ENCODE results near the gene CFAP161. TPM values are rescaled to one million over a fixed set of nuclear protein-coding genes. Genes with fewer than 3 reads are reported as not detected.

CFAP161 gene
- total RNA-seq, 1 experiment from 2014 or later: not detected

DNA sequence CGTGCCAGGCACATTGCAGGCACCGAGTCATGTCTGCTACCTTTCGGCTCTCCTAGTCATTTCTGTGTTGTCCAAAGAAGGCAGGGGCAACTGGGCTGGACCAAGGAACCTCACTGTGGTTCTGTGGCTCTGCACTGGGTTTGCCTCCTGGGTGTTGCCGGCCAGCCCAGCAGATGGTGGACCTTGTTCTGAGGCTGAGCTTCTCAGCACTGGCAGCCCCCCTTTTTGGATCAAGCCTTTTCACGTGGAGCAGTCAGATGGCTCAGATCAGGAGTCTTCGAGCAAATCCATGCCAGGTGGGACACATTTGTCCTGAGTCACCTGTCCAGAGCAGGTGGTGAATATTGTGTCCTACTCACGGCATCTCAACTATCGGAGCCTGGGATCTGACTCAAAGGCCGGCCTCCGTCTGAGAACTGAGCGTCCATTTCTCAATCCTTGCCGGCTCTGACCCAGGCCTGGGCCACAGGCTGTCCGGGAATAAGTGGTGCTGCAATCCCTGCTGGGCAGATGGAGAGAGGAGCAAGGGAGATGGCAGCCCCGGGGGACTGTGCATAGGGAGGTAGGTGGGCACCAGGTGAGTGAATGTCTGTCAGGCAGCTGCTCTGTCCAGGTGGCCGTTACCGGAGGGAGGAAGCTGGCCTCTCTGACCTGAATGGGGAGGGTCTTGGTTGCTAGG lies 62.6 kb downstream of the CFAP161 start, which contains the start of gene IL16:
IL16 (plus strand) TSS at position 304 of the 679 bp plus-strand sequence. CDS start 28,521 bp downstream, outside the sequence.
- DNase-seq: no peak
- no peaks in the 10 kb centered on the region for H3K36me3 ChIP-seq

GRCh38 chr15:81197255-81197630 lies 63.2 kb downstream of the CFAP161 start:
- Histone ChIP-seq H3K27ac (no peak overlapping the region), H3K9me3 (replicated peaks) (no peaks in the 10 kb centered on the region), H3K4me1 (no peaks in the 10 kb centered on the region), H3K4me3 (no peak overlapping the region), H3K36me3 (no peaks in the 10 kb centered on the region), H3K27me3 (peaks cover 7% of the 10 kb centered on the region; the same call in 1 of the 2 replicates)
- DNase-seq: no peak

More for the DNA sequence above, 62.6 kb downstream of the CFAP161 start, which contains the start of gene IL16:
- no peak within 1 kb of the TSS for H3K4me3 ChIP-seq
- no peak within 1 kb of the TSS for H3K27ac ChIP-seq
- no peaks in the 10 kb centered on the region for H3K9me3 ChIP-seq (replicated peaks)
- no peaks in the 10 kb centered on the region for H3K4me1 ChIP-seq
- H3K27me3 ChIP-seq: peaks cover 7% of the 10 kb centered on the region; the same call in 1 of the 2 replicates

GRCh38 chr15:81197688-81198281 lies 63.7 kb downstream of the CFAP161 start:
- DNase-seq: no peak
- Histone ChIP-seq H3K4me3 (no peak overlapping the region), H3K36me3 (no peaks in the 10 kb centered on the region), H3K9me3 (replicated peaks) (no peaks in the 10 kb centered on the region), H3K4me1 (no peaks in the 10 kb centered on the region), H3K27me3 (peaks cover 7% of the 10 kb centered on the region; the same call in 1 of the 2 replicates), H3K27ac (no peak overlapping the region)

Other genes starting within 250 kb of the CFAP161 start
- gene MESD, start 144.5 kb upstream of the CFAP161 start, total RNA-seq (2014; rRNA removed; shearing (Covaris generic)): 20.5 and 22.1 TPM in 2 replicates
- gene TLNRD1, start 133.3 kb upstream of the CFAP161 start, total RNA-seq (2014; rRNA removed; shearing (Covaris generic)): 16.1 and 17.3 TPM in 2 replicates
- 0.18 TPM in 1 of 2 replicates, not detected in the other for gene IL16, start 62.6 kb downstream of the CFAP161 start, total RNA-seq (2014; rRNA removed; shearing (Covaris generic))
- 2.5 and 3.8 TPM in 2 replicates for gene STARD5, start 189.9 kb downstream of the CFAP161 start, total RNA-seq (2014; rRNA removed; shearing (Covaris generic))
- gene TMC3, start 239.9 kb downstream of the CFAP161 start, total RNA-seq (2014; rRNA removed; shearing (Covaris generic)): 0.06 TPM in 1 of 2 replicates, not detected in the other